ENCODE data around the gene TRAPPC6A. TPM values are rescaled to one million over a fixed set of nuclear protein-coding genes. Genes with fewer than 3 reads are reported as not detected.
A peak's percentile ranks its signal among the peaks of the same experiment; 100 is the strongest.

The TRAPPC6A gene
- total and polyA plus RNA-seq, 2 of the 13 experiments (the other 11 are each of a cell fraction or from before 2014, with no cell fraction given), result 6.5 to 21.0 TPM

DNA sequence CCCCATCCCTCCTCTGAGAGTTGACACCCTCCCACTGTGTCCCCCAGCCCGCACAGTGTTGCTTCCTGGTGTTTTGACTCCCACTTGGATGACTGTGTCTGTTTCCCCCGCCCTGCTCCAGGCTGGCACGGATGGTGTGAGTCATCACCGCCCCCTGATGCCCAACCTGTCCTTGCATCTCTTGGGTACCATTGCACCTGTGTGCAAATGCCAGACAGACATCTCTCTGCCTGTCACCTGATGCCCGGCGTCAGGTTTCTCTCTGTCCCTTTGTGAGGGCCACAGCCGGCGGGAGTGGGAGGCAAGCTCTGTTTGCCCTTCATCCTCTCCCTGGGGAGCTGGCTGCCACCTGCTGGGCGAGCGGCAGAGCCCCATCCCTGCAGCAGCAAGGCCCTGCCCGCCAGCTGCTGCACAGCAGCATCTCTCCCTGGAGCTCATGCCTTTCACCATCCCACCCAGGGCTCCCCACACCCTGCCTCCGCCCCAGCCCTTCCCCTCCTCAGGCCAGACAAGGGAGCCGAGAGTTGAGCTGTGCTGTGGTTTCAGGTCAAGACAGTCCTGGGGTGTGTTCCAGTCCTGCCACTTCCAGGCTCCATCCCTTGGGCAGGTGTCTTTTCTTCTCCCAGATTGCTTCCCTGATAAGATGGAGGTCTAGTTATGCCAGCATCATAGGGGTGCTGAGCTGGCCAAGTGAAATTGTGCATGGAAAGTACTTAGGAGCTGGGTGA is 47.0 kb downstream of the TRAPPC6A start (continued):
- TF ChIP-seq, protein P1, sequence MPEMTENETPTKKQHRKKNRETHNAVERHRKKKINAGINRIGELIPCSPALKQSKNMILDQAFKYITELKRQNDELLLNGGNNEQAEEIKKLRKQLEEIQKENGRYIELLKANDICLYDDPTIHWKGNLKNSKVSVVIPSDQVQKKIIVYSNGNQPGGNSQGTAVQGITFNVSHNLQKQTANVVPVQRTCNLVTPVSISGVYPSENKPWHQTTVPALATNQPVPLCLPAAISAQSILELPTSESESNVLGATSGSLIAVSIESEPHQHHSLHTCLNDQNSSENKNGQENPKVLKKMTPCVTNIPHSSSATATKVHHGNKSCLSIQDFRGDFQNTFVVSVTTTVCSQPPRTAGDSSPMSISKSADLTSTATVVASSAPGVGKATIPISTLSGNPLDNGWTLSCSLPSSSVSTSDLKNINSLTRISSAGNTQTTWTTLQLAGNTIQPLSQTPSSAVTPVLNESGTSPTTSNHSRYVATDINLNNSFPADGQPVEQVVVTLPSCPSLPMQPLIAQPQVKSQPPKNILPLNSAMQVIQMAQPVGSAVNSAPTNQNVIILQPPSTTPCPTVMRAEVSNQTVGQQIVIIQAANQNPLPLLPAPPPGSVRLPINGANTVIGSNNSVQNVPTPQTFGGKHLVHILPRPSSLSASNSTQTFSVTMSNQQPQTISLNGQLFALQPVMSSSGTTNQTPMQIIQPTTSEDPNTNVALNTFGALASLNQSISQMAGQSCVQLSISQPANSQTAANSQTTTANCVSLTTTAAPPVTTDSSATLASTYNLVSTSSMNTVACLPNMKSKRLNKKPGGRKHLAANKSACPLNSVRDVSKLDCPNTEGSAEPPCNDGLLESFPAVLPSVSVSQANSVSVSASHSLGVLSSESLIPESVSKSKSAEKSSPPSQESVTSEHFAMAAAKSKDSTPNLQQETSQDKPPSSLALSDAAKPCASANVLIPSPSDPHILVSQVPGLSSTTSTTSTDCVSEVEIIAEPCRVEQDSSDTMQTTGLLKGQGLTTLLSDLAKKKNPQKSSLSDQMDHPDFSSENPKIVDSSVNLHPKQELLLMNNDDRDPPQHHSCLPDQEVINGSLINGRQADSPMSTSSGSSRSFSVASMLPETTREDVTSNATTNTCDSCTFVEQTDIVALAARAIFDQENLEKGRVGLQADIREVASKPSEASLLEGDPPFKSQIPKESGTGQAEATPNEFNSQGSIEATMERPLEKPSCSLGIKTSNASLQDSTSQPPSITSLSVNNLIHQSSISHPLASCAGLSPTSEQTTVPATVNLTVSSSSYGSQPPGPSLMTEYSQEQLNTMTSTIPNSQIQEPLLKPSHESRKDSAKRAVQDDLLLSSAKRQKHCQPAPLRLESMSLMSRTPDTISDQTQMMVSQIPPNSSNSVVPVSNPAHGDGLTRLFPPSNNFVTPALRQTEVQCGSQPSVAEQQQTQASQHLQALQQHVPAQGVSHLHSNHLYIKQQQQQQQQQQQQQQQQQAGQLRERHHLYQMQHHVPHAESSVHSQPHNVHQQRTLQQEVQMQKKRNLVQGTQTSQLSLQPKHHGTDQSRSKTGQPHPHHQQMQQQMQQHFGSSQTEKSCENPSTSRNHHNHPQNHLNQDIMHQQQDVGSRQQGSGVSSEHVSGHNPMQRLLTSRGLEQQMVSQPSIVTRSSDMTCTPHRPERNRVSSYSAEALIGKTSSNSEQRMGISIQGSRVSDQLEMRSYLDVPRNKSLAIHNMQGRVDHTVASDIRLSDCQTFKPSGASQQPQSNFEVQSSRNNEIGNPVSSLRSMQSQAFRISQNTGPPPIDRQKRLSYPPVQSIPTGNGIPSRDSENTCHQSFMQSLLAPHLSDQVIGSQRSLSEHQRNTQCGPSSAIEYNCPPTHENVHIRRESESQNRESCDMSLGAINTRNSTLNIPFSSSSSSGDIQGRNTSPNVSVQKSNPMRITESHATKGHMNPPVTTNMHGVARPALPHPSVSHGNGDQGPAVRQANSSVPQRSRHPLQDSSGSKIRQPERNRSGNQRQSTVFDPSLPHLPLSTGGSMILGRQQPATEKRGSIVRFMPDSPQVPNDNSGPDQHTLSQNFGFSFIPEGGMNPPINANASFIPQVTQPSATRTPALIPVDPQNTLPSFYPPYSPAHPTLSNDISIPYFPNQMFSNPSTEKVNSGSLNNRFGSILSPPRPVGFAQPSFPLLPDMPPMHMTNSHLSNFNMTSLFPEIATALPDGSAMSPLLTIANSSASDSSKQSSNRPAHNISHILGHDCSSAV (CRISPR knock-in tag; IDR thresholded peaks at IDR 0.05; ENCODE audit: borderline replicate concordance), result no peak
- TF ChIP-seq SMC3 (IDR thresholded peaks at IDR 0.05; ENCODE audit: low read length) (peak; percentile 38; the same call in 1 of the 2 replicates), TCF7 (IDR thresholded peaks at IDR 0.05; ENCODE audit: low read depth) (no peak), ZSCAN22 (CRISPR knock-in tag; IDR thresholded peaks at IDR 0.05) (no peak), RBAK (CRISPR knock-in tag; IDR thresholded peaks at IDR 0.05) (no peak), KDM2A (CRISPR knock-in tag; IDR thresholded peaks at IDR 0.05; ENCODE audit: borderline replicate concordance, low read depth) (peak; percentile 31; the same call in 1 of the 2 replicates), ZNF335 (CRISPR knock-in tag; IDR thresholded peaks at IDR 0.05) (no peak), ZNF317 (CRISPR knock-in tag; IDR thresholded peaks at IDR 0.05) (no peak), SAP130 (CRISPR knock-in tag; IDR thresholded peaks at IDR 0.05; ENCODE audit: low read depth) (peak; percentile 45)
- TF ChIP-seq, protein P2, sequence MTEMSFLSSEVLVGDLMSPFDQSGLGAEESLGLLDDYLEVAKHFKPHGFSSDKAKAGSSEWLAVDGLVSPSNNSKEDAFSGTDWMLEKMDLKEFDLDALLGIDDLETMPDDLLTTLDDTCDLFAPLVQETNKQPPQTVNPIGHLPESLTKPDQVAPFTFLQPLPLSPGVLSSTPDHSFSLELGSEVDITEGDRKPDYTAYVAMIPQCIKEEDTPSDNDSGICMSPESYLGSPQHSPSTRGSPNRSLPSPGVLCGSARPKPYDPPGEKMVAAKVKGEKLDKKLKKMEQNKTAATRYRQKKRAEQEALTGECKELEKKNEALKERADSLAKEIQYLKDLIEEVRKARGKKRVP (CRISPR knock-in tag; IDR thresholded peaks at IDR 0.05), result no peak
- TF ChIP-seq, protein P3, sequence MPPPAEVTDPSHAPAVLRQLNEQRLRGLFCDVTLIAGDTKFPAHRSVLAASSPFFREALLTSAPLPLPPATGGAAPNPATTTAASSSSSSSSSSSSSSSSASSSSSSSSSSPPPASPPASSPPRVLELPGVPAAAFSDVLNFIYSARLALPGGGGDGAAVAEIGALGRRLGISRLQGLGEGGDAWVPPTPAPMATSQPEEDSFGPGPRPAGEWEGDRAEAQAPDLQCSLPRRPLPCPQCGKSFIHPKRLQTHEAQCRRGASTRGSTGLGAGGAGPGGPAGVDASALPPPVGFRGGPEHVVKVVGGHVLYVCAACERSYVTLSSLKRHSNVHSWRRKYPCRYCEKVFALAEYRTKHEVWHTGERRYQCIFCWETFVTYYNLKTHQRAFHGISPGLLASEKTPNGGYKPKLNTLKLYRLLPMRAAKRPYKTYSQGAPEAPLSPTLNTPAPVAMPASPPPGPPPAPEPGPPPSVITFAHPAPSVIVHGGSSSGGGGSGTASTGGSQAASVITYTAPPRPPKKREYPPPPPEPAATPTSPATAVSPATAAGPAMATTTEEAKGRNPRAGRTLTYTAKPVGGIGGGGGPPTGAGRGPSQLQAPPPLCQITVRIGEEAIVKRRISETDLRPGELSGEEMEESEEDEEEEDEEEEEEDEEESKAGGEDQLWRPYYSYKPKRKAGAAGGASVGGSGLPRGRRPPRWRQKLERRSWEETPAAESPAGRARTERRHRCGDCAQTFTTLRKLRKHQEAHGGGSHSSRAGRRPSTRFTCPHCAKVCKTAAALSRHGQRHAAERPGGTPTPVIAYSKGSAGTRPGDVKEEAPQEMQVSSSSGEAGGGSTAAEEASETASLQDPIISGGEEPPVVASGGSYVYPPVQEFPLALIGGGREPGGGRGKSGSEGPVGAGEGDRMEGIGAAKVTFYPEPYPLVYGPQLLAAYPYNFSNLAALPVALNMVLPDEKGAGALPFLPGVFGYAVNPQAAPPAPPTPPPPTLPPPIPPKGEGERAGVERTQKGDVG (CRISPR knock-in tag; IDR thresholded peaks at IDR 0.05; ENCODE audit: borderline replicate concordance), result no peak

Measured in HepG2 (cell line).